Measurements from ENCODE around the gene PLXNC1.

DNA sequence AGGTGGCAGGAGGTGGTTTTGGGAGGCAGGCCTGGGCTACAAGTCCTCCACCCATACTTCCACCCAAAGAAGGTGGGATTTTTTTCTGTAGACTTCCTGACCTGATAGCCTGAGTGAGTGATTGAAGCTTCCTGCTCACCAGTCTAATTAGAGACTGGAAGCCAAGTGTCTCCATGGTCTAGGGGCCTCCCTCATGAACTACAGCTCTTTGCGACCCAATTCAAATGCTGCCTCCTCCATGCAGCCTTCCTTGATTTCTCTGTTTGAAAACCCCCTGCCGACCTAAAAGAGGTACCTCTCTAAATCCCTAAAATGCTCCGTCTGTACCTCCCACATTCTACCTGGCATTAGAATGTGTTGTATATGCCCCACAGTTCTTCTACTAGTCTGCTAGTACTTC, 124.9 kb downstream of the PLXNC1 start:
- TF ChIP-seq, protein P1, sequence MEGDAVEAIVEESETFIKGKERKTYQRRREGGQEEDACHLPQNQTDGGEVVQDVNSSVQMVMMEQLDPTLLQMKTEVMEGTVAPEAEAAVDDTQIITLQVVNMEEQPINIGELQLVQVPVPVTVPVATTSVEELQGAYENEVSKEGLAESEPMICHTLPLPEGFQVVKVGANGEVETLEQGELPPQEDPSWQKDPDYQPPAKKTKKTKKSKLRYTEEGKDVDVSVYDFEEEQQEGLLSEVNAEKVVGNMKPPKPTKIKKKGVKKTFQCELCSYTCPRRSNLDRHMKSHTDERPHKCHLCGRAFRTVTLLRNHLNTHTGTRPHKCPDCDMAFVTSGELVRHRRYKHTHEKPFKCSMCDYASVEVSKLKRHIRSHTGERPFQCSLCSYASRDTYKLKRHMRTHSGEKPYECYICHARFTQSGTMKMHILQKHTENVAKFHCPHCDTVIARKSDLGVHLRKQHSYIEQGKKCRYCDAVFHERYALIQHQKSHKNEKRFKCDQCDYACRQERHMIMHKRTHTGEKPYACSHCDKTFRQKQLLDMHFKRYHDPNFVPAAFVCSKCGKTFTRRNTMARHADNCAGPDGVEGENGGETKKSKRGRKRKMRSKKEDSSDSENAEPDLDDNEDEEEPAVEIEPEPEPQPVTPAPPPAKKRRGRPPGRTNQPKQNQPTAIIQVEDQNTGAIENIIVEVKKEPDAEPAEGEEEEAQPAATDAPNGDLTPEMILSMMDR (IDR thresholded peaks at IDR 0.05) = no peak
- no peak for TF ChIP-seq POLR2A (IDR thresholded peaks at IDR 0.05)
